ENCODE data around the gene EMC6.

EMC6 gene

GRCh38 chr17:3675886-3676285 is 7.3 kb downstream of the EMC6 start:
- H2BK15ac ChIP-seq (ENCODE audit: low read length), result no peak overlapping the region
- H2BK12ac ChIP-seq (ENCODE audit: low read length), result no peak overlapping the region
- H3K18ac ChIP-seq (ENCODE audit: low read length), result no peak overlapping the region
- peaks cover 2 to 8% of the 10 kb centered on the region in 2 donors for H3K36me3 ChIP-seq (replicated peaks in 1 of 2; ENCODE audit: control insufficient read depth in 2 of 2, insufficient read depth in 2 of 2, low read length in 2 of 2)
- no peak overlapping the region for H2AK5ac ChIP-seq (ENCODE audit: low read depth, low read length)
- H3K4me3 ChIP-seq (ENCODE audit: low read length in 2 of 2), result no peak overlapping the region
- no peak overlapping the region for H3K23ac ChIP-seq (ENCODE audit: low read depth, low read length, poor library complexity)
- no peak overlapping the region for H3K9ac ChIP-seq (ENCODE audit: low read depth, low read length, poor library complexity)
- no peak overlapping the region for H2AFZ ChIP-seq (ENCODE audit: low read length)
- no peak for DNase-seq (ENCODE audit: low spot score)
- H3K9me3 ChIP-seq (replicated peaks in 1 of 2; ENCODE audit: control insufficient read depth in 2 of 2, insufficient read depth in 1 of 2, low read depth in 1 of 2, low read length in 2 of 2), result no peaks in the 10 kb centered on the region
- no peak overlapping the region for H2BK120ac ChIP-seq (ENCODE audit: low read depth, low read length)
- no peak overlapping the region for H4K91ac ChIP-seq (ENCODE audit: low read depth, low read length, poor library complexity)
- no CpG with 5 or more reads among the region's 11 CpGs for WGBS, 2 donors (ENCODE audit: extremely low coverage in 2 of 2, insufficient read length in 2 of 2, insufficient replicate concordance in 1 of 2)
- H3K4me1 ChIP-seq (ENCODE audit: control insufficient read depth in 2 of 2, insufficient read depth in 1 of 2, low read depth in 1 of 2, low read length in 2 of 2), result peaks cover 6 to 8% of the 10 kb centered on the region in 2 donors
- H3K79me1 ChIP-seq (ENCODE audit: low read depth, low read length), result no peaks in the 10 kb centered on the region
- peaks cover 0 to 20% (median 0%) of the 10 kb centered on the region in 3 experiments for H3K27me3 ChIP-seq (ENCODE audit: control insufficient read depth in 3 of 3, insufficient read depth in 3 of 3, low read depth in 1 of 3, low read length in 3 of 3)
- no peak overlapping the region for H4K8ac ChIP-seq (ENCODE audit: low read depth, low read length)
- no peak overlapping the region for H2BK5ac ChIP-seq (ENCODE audit: low read length)
- no peak overlapping the region for H3K14ac ChIP-seq (ENCODE audit: low read length)
- no peak overlapping the region for H3K4me2 ChIP-seq (ENCODE audit: insufficient read depth, low read length, poor library complexity, severe bottlenecking)
- no peak overlapping the region for H3K27ac ChIP-seq (replicated peaks; ENCODE audit: low read length)
- no peak overlapping the region for H3K4ac ChIP-seq (ENCODE audit: low read length)

GRCh38 chr17:3678095-3678820 is 9.6 kb downstream of the EMC6 start:
- Histone ChIP-seq H3K4me3 (ENCODE audit: low read length in 2 of 2) (no peak overlapping the region), H3K18ac (ENCODE audit: low read length) (no peak overlapping the region), H3K27me3 (ENCODE audit: control insufficient read depth in 3 of 3, insufficient read depth in 3 of 3, low read depth in 1 of 3, low read length in 3 of 3) (peaks cover 0 to 25% (median 0%) of the 10 kb centered on the region in 3 experiments), H3K9ac (ENCODE audit: low read depth, low read length, poor library complexity) (no peak overlapping the region), H4K8ac (ENCODE audit: low read depth, low read length) (no peak overlapping the region), H3K14ac (ENCODE audit: low read length) (no peak overlapping the region), H3K4ac (ENCODE audit: low read length) (no peak overlapping the region), H3K79me1 (ENCODE audit: low read depth, low read length) (no peaks in the 10 kb centered on the region), H3K36me3 (replicated peaks in 1 of 2; ENCODE audit: control insufficient read depth in 2 of 2, insufficient read depth in 2 of 2, low read length in 2 of 2) (no peaks in the 10 kb centered on the region), H4K91ac (ENCODE audit: low read depth, low read length, poor library complexity) (no peak overlapping the region), H3K4me1 (ENCODE audit: control insufficient read depth in 2 of 2, insufficient read depth in 1 of 2, low read depth in 1 of 2, low read length in 2 of 2) (peaks cover 6 to 8% of the 10 kb centered on the region in 2 donors), H2BK5ac (ENCODE audit: low read length) (no peak overlapping the region), H2BK15ac (ENCODE audit: low read length) (no peak overlapping the region), H3K4me2 (ENCODE audit: insufficient read depth, low read length, poor library complexity, severe bottlenecking) (no peak overlapping the region), H2AK5ac (ENCODE audit: low read depth, low read length) (peak overlapping the region; percentile 34), H2BK120ac (ENCODE audit: low read depth, low read length) (no peak overlapping the region), H3K9me3 (replicated peaks in 1 of 2; ENCODE audit: control insufficient read depth in 2 of 2, insufficient read depth in 1 of 2, low read depth in 1 of 2, low read length in 2 of 2) (no peaks in the 10 kb centered on the region), H2AFZ (ENCODE audit: low read length) (peak overlapping the region; percentile 85), H3K27ac (replicated peaks; ENCODE audit: low read length) (no peak overlapping the region), H2BK12ac (ENCODE audit: low read length) (no peak overlapping the region), H3K23ac (ENCODE audit: low read depth, low read length, poor library complexity) (no peak overlapping the region)
- DNase-seq (ENCODE audit: low spot score), result no peak
- no CpG with 5 or more reads among the region's 16 CpGs for WGBS, 2 donors (ENCODE audit: extremely low coverage in 2 of 2, insufficient read length in 2 of 2, insufficient replicate concordance in 1 of 2)

DNA sequence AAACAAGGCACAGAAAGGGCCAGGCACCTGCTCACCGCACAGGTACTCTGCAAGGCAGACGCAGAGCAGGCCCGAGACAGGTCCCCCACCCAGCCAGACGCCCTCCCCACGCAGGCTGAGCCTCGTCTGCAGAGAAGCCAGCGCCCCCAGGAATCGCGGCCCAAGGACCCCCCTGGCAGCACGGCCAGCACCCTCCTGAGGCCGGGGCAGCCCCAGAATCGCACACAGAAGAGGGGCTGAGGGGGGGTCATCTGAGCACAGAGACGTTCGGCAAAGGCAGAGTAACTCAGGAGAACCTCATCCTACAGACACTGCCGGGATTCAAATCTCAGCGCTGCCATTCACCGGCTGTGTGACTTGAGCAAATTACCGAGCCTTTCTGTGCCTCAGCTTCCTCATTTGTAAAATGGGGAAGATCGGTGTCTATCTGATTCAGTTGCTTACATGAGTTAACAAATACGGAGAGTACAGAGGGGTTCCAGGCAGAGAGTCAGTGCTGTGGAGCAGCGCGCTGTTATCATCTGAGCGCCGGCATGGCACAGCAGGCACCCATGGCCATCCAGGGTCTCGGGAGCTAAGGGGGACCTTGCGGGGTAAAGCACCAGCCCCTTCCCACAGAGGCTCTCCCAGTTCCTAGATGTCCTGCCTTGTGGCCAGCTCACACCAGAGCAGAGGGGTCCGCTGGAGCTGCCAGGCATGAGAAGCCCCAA is 10.4 kb downstream of the EMC6 start:
- H2BK120ac ChIP-seq (ENCODE audit: low read depth, low read length), result no peak overlapping the region
- H3K79me1 ChIP-seq (ENCODE audit: low read depth, low read length), result no peaks in the 10 kb centered on the region
- no peak for DNase-seq (ENCODE audit: low spot score)
- no peak overlapping the region for H4K8ac ChIP-seq (ENCODE audit: low read depth, low read length)
- peak overlapping the region; percentile 11 for H3K4me2 ChIP-seq (ENCODE audit: insufficient read depth, low read length, poor library complexity, severe bottlenecking)
- no peak overlapping the region for H3K4me3 ChIP-seq (ENCODE audit: low read length in 2 of 2)
- no peak overlapping the region for H3K9ac ChIP-seq (ENCODE audit: low read depth, low read length, poor library complexity)
- H3K23ac ChIP-seq (ENCODE audit: low read depth, low read length, poor library complexity), result peak overlapping the region; percentile 37
- H2AK5ac ChIP-seq (ENCODE audit: low read depth, low read length), result peak overlapping the region; percentile 40
- no peak overlapping the region for H2BK5ac ChIP-seq (ENCODE audit: low read length)
- peaks cover 0 to 25% (median 0%) of the 10 kb centered on the region in 3 experiments for H3K27me3 ChIP-seq (ENCODE audit: control insufficient read depth in 3 of 3, insufficient read depth in 3 of 3, low read depth in 1 of 3, low read length in 3 of 3)
- no peak overlapping the region for H2BK12ac ChIP-seq (ENCODE audit: low read length)
- no peaks in the 10 kb centered on the region for H3K36me3 ChIP-seq (replicated peaks in 1 of 2; ENCODE audit: control insufficient read depth in 2 of 2, insufficient read depth in 2 of 2, low read length in 2 of 2)
- H2AFZ ChIP-seq (ENCODE audit: low read length), result peak overlapping the region; percentile 85
- peak overlapping the region; percentile 55 for H2BK15ac ChIP-seq (ENCODE audit: low read length)
- no peak overlapping the region for H3K14ac ChIP-seq (ENCODE audit: low read length)
- no peak overlapping the region for H3K18ac ChIP-seq (ENCODE audit: low read length)
- H4K91ac ChIP-seq (ENCODE audit: low read depth, low read length, poor library complexity), result no peak overlapping the region
- H3K4me1 ChIP-seq (ENCODE audit: control insufficient read depth in 2 of 2, insufficient read depth in 1 of 2, low read depth in 1 of 2, low read length in 2 of 2), result peaks cover 2 to 8% of the 10 kb centered on the region in 2 donors
- no peak overlapping the region for H3K27ac ChIP-seq (replicated peaks; ENCODE audit: low read length)
- H3K9me3 ChIP-seq (replicated peaks in 1 of 2; ENCODE audit: control insufficient read depth in 2 of 2, insufficient read depth in 1 of 2, low read depth in 1 of 2, low read length in 2 of 2), result no peaks in the 10 kb centered on the region
- no peak overlapping the region for H3K4ac ChIP-seq (ENCODE audit: low read length)
- no CpG with 5 or more reads among the region's 27 CpGs for WGBS, 2 donors (ENCODE audit: extremely low coverage in 2 of 2, insufficient read length in 2 of 2, insufficient replicate concordance in 1 of 2)

- Histone ChIP-seq H3K27ac (replicated peaks; ENCODE audit: low read length) (no peak overlapping the region), H3K27me3 (ENCODE audit: control insufficient read depth in 3 of 3, insufficient read depth in 3 of 3, low read depth in 1 of 3, low read length in 3 of 3) (peaks cover 0 to 25% (median 0%) of the 10 kb centered on the region in 3 experiments), H3K9me3 (replicated peaks in 1 of 2; ENCODE audit: control insufficient read depth in 2 of 2, insufficient read depth in 1 of 2, low read depth in 1 of 2, low read length in 2 of 2) (no peaks in the 10 kb centered on the region), H3K14ac (ENCODE audit: low read length) (peak overlapping the region; percentile 56), H3K79me1 (ENCODE audit: low read depth, low read length) (no peaks in the 10 kb centered on the region), H3K4me3 (ENCODE audit: low read length in 2 of 2) (no peak overlapping the region), H4K91ac (ENCODE audit: low read depth, low read length, poor library complexity) (no peak overlapping the region), H2BK15ac (ENCODE audit: low read length) (no peak overlapping the region), H4K8ac (ENCODE audit: low read depth, low read length) (no peak overlapping the region), H2BK120ac (ENCODE audit: low read depth, low read length) (no peak overlapping the region), H3K18ac (ENCODE audit: low read length) (no peak overlapping the region), H3K36me3 (replicated peaks in 1 of 2; ENCODE audit: control insufficient read depth in 2 of 2, insufficient read depth in 2 of 2, low read length in 2 of 2) (no peaks in the 10 kb centered on the region), H2AFZ (ENCODE audit: low read length) (no peak overlapping the region), H3K4me2 (ENCODE audit: insufficient read depth, low read length, poor library complexity, severe bottlenecking) (no peak overlapping the region), H3K23ac (ENCODE audit: low read depth, low read length, poor library complexity) (no peak overlapping the region), H3K4me1 (ENCODE audit: control insufficient read depth in 2 of 2, insufficient read depth in 1 of 2, low read depth in 1 of 2, low read length in 2 of 2) (peaks cover 0 to 4% of the 10 kb centered on the region in 2 donors), H3K4ac (ENCODE audit: low read length) (peak overlapping the region; percentile 37), H3K9ac (ENCODE audit: low read depth, low read length, poor library complexity) (peak overlapping the region; percentile 21), H2AK5ac (ENCODE audit: low read depth, low read length) (peak overlapping the region; percentile 40), H2BK12ac (ENCODE audit: low read length) (peak overlapping the region; percentile 84), H2BK5ac (ENCODE audit: low read length) (no peak overlapping the region)
- no CpG with 5 or more reads among the region's 20 CpGs for WGBS, 2 donors (ENCODE audit: extremely low coverage in 2 of 2, insufficient read length in 2 of 2, insufficient replicate concordance in 1 of 2)
- DNase-seq (ENCODE audit: low spot score), result no peak
Measured at GRCh38 chr17:3679531-3680126, 11.0 kb downstream of the EMC6 start.

Data from neuronal stem cell (in vitro differentiated cells).